Skeletal muscle tissue (tissue), 4 donors: ENCODE measurements around the gene TRIM22. TPM values are rescaled to one million over a fixed set of nuclear protein-coding genes. Genes with fewer than 3 reads are reported as not detected.
A peak's percentile ranks its signal among the peaks of the same experiment; 100 is the strongest.
"Not testable (repeated sequence)": the region's sequence is repeated elsewhere in the genome, so short reads cannot be mapped to it uniquely, and the experiment has no call there.

ENCODE experiments used
- H3K27ac ChIP-seq: one replicate; pipeline ENCODE4 v1.7.0; 2013; ENCODE audit warnings: mild to moderate bottlenecking, low read depth, low read length, inconsistent platforms
- H3K27me3 ChIP-seq, 3 donors: one replicate each; pipeline ENCODE4 v1.7.0; 2013; ENCODE audit warnings: low read length in 3 of 3; ENCODE audit not compliant: control insufficient read depth in 3 of 3, insufficient read depth in 3 of 3
- H3K36me3 ChIP-seq, 3 donors: one replicate each; pipeline ENCODE4 v1.7.0; 2013; ENCODE audit warnings: low read length in 3 of 3; ENCODE audit not compliant: control insufficient read depth in 3 of 3, insufficient read depth in 3 of 3
- H3K4me1 ChIP-seq, 3 donors: one replicate each; pipeline ENCODE4 v1.7.0; 2013; ENCODE audit warnings: low read length in 3 of 3, mild to moderate bottlenecking in 3 of 3; ENCODE audit not compliant: control insufficient read depth in 3 of 3, insufficient read depth in 3 of 3
- H3K4me3 ChIP-seq, 3 donors: one replicate each; pipeline ENCODE4 v1.7.0; 2013; ENCODE audit warnings: low read length in 3 of 3
- H3K9ac ChIP-seq, 3 donors: one replicate each; pipeline ENCODE4 v1.7.0; 2013; ENCODE audit warnings: low read length in 3 of 3, mild to moderate bottlenecking in 3 of 3, moderate library complexity in 2 of 3, low read depth in 1 of 3
- H3K9me3 ChIP-seq, 3 donors: one replicate each; pipeline ENCODE4 v1.7.0; 2013; ENCODE audit warnings: low read length in 3 of 3; ENCODE audit not compliant: control insufficient read depth in 3 of 3
- total RNA-seq: library from RNA; depleted of rRNA; stranded (reverse); fragments of >200 nt; gene quantifications from one replicate; pipeline ENCODE4 v1.2.3, GENCODE V29; 2014
- donor health status: Osteomylitis.

Gene TRIM22
- 13.0 TPM for total RNA-seq

DNA sequence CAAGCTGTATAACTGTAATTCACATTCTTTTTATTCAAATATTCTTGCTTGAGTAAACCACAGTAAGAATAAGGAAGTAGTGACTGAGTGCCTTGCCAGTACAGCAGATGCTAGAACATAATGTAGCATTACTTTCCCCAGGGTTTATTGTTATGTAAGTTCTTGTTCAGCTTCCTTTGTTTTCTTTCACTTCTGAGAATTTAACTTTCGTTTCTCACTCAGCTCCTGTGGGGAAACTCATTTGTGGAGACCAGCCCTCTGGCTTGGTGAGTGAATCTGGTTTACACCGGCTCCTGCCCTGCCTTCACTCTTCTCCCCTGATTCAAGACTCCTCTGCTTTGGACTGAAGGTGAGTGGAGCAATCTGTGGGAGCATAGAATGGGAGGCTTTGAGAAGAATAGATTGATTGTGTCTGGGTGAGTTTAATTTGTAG lies at the start of gene TRIM22:
TRIM22 (plus strand) TSS at position 240 of the 433 bp plus-strand sequence. CDS start 6,443 bp downstream, outside the sequence.
- peak within 1 kb of the TSS; percentile 52 to 60 (median 52) for H3K9ac ChIP-seq
- no peaks in the 10 kb centered on the region for H3K27me3 ChIP-seq
- peaks cover 0 to 7% (median 2%) of the 10 kb centered on the region in 3 donors for H3K4me1 ChIP-seq
- H3K27ac ChIP-seq: peak within 1 kb of the TSS; percentile 83
- no peaks in the 10 kb centered on the region for H3K36me3 ChIP-seq
- H3K9me3 ChIP-seq: no peaks in the 10 kb centered on the region
- peak within 1 kb of the TSS; percentile 62 to 64 (median 63) for H3K4me3 ChIP-seq

DNA sequence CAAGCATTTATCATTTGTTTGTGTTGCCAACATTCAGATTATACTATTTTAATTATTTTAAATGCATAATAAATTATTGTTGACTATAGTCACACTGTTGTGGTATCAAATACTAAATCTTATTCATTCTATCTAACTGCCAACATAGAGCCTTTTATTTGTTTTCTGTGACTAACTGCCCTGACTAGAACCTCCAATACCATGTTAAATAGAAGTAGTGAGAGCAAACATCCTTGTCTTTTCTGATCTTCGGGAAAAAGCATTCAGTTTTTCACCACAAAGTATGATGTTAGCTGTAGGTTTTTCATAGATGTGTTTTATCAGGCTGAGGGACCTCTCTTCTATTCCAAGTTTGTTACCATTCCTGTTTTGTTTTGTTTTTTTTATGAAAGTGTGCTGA lies 49.6 kb upstream of the TRIM22 start:
- no peak overlapping the region for H3K9ac ChIP-seq
- peaks cover 0 to 10% (median 7%) of the 10 kb centered on the region in 3 donors for H3K36me3 ChIP-seq
- no peaks in the 10 kb centered on the region for H3K4me1 ChIP-seq
- H3K4me3 ChIP-seq: no peak overlapping the region
- H3K9me3 ChIP-seq: no peaks in the 10 kb centered on the region
- no peak overlapping the region for H3K27ac ChIP-seq
- no peaks in the 10 kb centered on the region for H3K27me3 ChIP-seq

DNA sequence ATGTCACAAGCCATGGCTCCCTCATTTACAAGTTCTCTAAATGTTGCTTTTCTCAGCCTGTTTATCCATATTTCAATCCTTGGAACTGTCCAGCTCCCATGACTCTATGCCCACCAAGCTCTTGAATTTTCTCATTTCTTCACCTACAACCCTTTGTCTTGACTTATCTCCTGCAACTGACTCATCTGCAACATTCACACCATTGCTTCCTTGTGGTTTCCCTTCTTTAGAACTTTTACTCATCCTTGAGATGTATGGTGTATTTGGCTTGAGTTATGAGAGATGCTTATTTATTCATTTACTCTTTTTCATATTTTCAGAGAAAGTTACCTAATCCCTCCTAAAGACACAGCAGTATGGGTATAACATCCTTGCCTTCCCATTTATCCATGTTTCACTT lies 46.0 kb upstream of the TRIM22 start:
- H3K36me3 ChIP-seq: peaks cover 0 to 10% (median 7%) of the 10 kb centered on the region in 3 donors
- H3K27me3 ChIP-seq: no peaks in the 10 kb centered on the region
- H3K4me3 ChIP-seq: no peak overlapping the region
- no peaks in the 10 kb centered on the region for H3K4me1 ChIP-seq
- no peak overlapping the region for H3K9ac ChIP-seq
- no peak overlapping the region for H3K27ac ChIP-seq
- H3K9me3 ChIP-seq: no peaks in the 10 kb centered on the region

GRCh38 chr11:5646139-5646538 lies 43.5 kb upstream of the TRIM22 start:
- H3K4me1 ChIP-seq: no peaks in the 10 kb centered on the region
- H3K9me3 ChIP-seq: no peaks in the 10 kb centered on the region
- no peak overlapping the region for H3K4me3 ChIP-seq
- no peaks in the 10 kb centered on the region for H3K27me3 ChIP-seq
- H3K36me3 ChIP-seq: peaks cover 0 to 10% (median 7%) of the 10 kb centered on the region in 3 donors
- no peak overlapping the region for H3K9ac ChIP-seq
- H3K27ac ChIP-seq: no peak overlapping the region

DNA sequence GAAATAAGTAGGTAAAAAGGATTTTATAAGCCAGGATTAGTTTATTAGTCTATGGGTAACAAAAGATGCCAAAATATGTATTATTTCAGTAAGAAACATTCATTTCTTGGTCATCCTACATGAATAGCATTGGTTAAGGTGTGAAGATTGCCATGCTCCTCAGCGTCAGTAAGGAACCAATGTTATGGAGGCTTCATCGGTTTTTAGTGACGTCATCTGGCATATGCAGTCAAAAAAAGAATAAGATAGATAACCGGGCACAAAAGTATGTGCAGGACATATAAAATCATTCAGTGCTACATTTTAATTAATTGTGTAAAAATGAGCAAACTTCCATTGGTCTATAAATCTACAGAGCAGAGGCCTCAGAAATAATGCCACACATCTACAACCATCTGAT lies 34.1 kb upstream of the TRIM22 start:
- H3K27ac ChIP-seq: no peak overlapping the region
- peaks cover 0 to 2% (median 0%) of the 10 kb centered on the region in 3 donors for H3K36me3 ChIP-seq
- no peaks in the 10 kb centered on the region for H3K4me1 ChIP-seq
- H3K27me3 ChIP-seq: no peaks in the 10 kb centered on the region
- H3K9ac ChIP-seq: no peak overlapping the region
- no peak overlapping the region for H3K4me3 ChIP-seq
- peaks cover 0 to 2% (median 0%) of the 10 kb centered on the region in 3 donors for H3K9me3 ChIP-seq

DNA sequence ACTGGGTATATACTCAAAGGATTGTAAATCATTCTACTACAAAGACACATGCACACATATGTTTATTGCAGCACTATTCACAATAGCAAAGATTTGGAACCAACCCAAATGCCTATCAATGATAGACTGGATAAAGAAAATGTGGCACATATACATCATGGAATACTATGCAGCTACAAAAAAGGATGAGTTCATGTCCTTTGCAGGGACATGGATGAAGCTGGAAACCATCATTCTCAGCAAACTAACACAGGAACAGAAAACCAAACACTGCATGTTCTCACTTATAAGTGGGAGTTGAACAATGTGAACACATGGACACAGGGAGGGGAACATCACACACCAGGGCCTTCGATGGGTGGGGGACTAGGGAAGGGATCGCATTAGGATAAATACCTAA lies 32.6 kb upstream of the TRIM22 start:
- not testable (repeated sequence) for H3K36me3 ChIP-seq, H3K9ac ChIP-seq, H3K9me3 ChIP-seq, H3K27ac ChIP-seq, H3K4me1 ChIP-seq, H3K27me3 ChIP-seq, H3K4me3 ChIP-seq

DNA sequence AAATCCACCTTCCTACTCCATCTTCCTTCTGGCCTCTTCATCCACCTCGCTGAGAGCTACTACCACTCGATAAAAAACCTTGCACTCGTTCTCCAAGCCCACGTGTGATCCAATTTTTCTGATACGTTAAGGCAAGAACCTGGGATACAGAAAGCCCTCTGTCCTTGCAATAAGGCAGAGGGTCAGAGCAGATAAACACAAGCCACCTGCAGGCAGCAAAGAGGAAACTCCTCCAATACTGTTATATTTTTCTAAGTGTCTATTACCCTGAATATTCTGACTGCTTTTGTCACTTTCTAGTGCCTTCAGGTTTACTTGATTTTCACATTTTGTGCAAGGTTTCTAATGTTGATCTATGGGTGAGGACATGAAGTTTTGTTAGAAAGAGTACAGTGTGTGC lies 31.3 kb upstream of the TRIM22 start:
- Histone ChIP-seq H3K27ac (no peak overlapping the region), H3K4me3 (no peak overlapping the region), H3K27me3 (no peaks in the 10 kb centered on the region), H3K9me3 (peaks cover 0 to 2% (median 0%) of the 10 kb centered on the region in 3 donors), H3K36me3 (peaks cover 0 to 2% (median 0%) of the 10 kb centered on the region in 3 donors), H3K4me1 (no peaks in the 10 kb centered on the region), H3K9ac (no peak overlapping the region)

DNA sequence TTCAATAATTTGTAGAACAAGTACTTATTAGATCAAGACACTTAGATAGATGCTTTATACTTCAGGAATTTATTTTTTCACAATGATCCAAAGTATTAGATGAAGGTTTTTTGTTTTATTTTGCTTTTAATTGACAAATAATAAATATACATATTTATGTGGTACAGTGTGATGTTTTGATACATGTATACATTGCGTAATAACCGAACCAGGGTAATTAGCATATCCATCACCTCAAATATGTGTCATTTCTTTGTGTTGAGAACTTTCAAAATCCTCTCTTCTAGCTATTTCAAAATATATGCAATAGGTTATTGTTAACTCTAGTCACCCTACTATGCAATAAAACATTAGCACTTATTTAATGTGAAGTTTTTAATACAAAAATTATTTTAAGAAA lies 26.1 kb upstream of the TRIM22 start:
- H3K9me3 ChIP-seq: no peaks in the 10 kb centered on the region
- H3K27ac ChIP-seq: no peak overlapping the region
- H3K4me1 ChIP-seq: no peaks in the 10 kb centered on the region
- no peak overlapping the region for H3K4me3 ChIP-seq
- no peak overlapping the region for H3K9ac ChIP-seq
- peaks cover 0 to 5% (median 0%) of the 10 kb centered on the region in 3 donors for H3K36me3 ChIP-seq
- no peaks in the 10 kb centered on the region for H3K27me3 ChIP-seq

DNA sequence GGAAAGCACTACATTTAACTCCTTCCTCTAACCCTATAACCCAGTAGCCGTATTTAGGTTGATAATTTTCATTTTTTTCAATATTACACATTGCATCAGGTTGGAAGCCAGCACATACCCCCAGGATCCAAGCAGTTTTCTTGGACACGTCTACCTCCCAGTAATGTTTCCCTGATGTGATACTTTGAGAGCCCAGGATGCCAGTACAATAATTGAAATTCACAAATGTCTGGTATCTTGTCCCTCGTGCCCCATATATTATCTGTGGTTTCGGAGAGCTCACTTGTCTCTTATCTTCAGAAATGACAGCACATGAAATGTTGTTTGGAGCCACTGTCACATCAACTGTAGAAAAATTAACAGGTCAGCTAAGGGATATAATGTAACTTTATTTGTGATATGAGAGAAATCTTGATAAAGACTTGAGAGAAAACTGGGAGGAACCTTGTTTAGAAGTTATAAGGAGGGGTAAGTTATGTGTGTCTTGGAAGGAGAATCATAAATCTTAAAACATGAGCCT lies 24.5 kb upstream of the TRIM22 start:
- Histone ChIP-seq H3K36me3 (peaks cover 0 to 5% (median 0%) of the 10 kb centered on the region in 3 donors), H3K27ac (no peak overlapping the region), H3K9ac (no peak overlapping the region), H3K9me3 (no peaks in the 10 kb centered on the region), H3K27me3 (no peaks in the 10 kb centered on the region), H3K4me3 (no peak overlapping the region), H3K4me1 (no peaks in the 10 kb centered on the region)

DNA sequence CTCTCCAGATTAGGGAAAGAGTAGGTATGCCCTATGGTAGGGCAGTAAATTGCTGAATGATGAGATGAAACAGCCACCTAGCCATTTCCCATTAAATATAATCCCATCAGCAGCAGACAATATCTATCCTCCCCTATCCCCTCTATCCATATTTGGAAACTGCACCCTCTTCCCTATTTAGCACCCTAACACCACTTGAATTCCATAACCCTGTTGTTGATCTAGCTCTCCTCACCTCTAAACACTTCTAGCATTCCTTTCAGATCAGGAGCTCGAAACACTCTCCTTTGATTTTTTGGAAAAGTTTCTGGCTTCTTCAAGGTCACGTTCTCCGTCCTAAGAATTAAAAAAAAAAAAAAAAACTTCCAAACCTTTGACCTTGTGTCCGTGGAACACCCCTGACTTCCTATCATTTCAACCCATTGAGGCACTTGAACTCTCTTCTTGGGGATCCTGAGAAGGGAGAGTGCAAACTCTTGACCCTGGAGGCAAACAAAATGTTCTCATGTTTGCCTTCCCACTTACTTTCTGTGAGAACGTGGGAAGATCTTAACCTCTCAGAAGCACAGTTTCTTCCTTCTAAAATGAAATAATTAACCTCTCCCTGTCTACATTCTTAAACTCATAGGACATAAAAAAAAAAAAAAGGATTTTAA lies 23.7 kb upstream of the TRIM22 start:
- no peak overlapping the region for H3K4me3 ChIP-seq
- H3K9ac ChIP-seq: no peak overlapping the region

More for the DNA sequence above, 23.7 kb upstream of the TRIM22 start:
- Histone ChIP-seq H3K4me1 (no peaks in the 10 kb centered on the region), H3K9me3 (no peaks in the 10 kb centered on the region), H3K36me3 (peaks cover 0 to 5% (median 0%) of the 10 kb centered on the region in 3 donors), H3K27ac (no peak overlapping the region), H3K27me3 (no peaks in the 10 kb centered on the region)
